H9 (cell line): ENCODE measurements around the gene PAQR7. TPM values are rescaled to one million over a fixed set of nuclear protein-coding genes. Genes with fewer than 3 reads are reported as not detected.

Source experiments
- DNase-seq: peaks from one replicate; pipeline ENCODE4 v3.0.0-alpha.2; 2017
- H2AFZ ChIP-seq: one replicate; pipeline ENCODE4 v1.6.1; 2013; ENCODE audit warnings: mild to moderate bottlenecking, low read length, control low read depth, moderate library complexity
- H2AK5ac ChIP-seq: 2 replicates; pipeline ENCODE4 v1.6.1; 2013; ENCODE audit warnings: low read length, control low read depth, mixed read lengths; ENCODE audit not compliant: insufficient read length
- H2BK120ac ChIP-seq: one replicate; pipeline ENCODE4 v1.6.1; 2013; ENCODE audit warnings: low read depth, mild to moderate bottlenecking, low read length, control low read depth, inconsistent platforms; ENCODE audit not compliant: poor library complexity, severe bottlenecking
- H2BK12ac ChIP-seq: 2 replicates; pipeline ENCODE4 v1.6.1; 2013; ENCODE audit warnings: low read length, control low read depth, mixed read lengths, low read depth; ENCODE audit not compliant: insufficient read length
- H2BK15ac ChIP-seq: 2 replicates; pipeline ENCODE4 v1.6.1; 2013; ENCODE audit warnings: low read depth, low read length, control low read depth
- H2BK20ac ChIP-seq: one replicate; pipeline ENCODE4 v1.6.1; 2013; ENCODE audit warnings: low read depth, mild to moderate bottlenecking, low read length, control low read depth, inconsistent platforms; ENCODE audit not compliant: poor library complexity, severe bottlenecking
- H2BK5ac ChIP-seq: 2 replicates; pipeline ENCODE4 v1.6.1; 2013; ENCODE audit warnings: low read length, control low read depth, mixed read lengths; ENCODE audit not compliant: insufficient read length
- H3K14ac ChIP-seq: 2 replicates; pipeline ENCODE4 v1.6.1; 2013; ENCODE audit warnings: low read length, control low read depth; ENCODE audit not compliant: insufficient read depth
- H3K18ac ChIP-seq: 2 replicates; pipeline ENCODE4 v1.6.1; 2013; ENCODE audit warnings: low read depth, mild to moderate bottlenecking, mixed read lengths, low read length, control low read depth; ENCODE audit not compliant: insufficient read length
- H3K23ac ChIP-seq: 2 replicates; pipeline ENCODE4 v1.6.1; 2013; ENCODE audit warnings: low read length, control low read depth, mixed read lengths, low read depth; ENCODE audit not compliant: insufficient read length
- H3K23me2 ChIP-seq: 2 replicates; pipeline ENCODE4 v1.6.1; 2013; ENCODE audit warnings: low read depth, mild to moderate bottlenecking, mixed read lengths, low read length, control low read depth; ENCODE audit not compliant: insufficient read length, poor library complexity, severe bottlenecking
- H3K27ac ChIP-seq: 2 replicates; pipeline ENCODE4 v1.5.1; 2013; ENCODE audit warnings: low read length, control low read depth, mixed read lengths, low read depth; ENCODE audit not compliant: insufficient read length
- H3K27me3 ChIP-seq: 2 replicates; pipeline ENCODE4 v1.6.1; 2013; ENCODE audit warnings: low read length, control low read depth, inconsistent platforms; ENCODE audit not compliant: insufficient read depth
- H3K4ac ChIP-seq: 2 replicates; pipeline ENCODE4 v1.6.1; 2013; ENCODE audit warnings: low read depth, mild to moderate bottlenecking, control low read depth, inconsistent platforms, low read length, moderate library complexity
- H3K4me1 ChIP-seq: 2 replicates; pipeline ENCODE4 v1.6.1; 2013; ENCODE audit warnings: low read length, control low read depth, inconsistent platforms; ENCODE audit not compliant: insufficient read depth
- H3K4me2 ChIP-seq: 2 replicates; pipeline ENCODE4 v1.6.1; 2013; ENCODE audit warnings: low read length, control low read depth, mixed read lengths; ENCODE audit not compliant: insufficient read length, insufficient read depth
- H3K56ac ChIP-seq: 2 replicates; pipeline ENCODE4 v1.6.1; 2013; ENCODE audit warnings: low read depth, mild to moderate bottlenecking, mixed read lengths, low read length, control low read depth; ENCODE audit not compliant: insufficient read length
- H3K79me1 ChIP-seq: 2 replicates; pipeline ENCODE4 v1.6.1; 2013; ENCODE audit warnings: low read depth, mild to moderate bottlenecking, moderate library complexity, low read length, control low read depth, inconsistent platforms; ENCODE audit not compliant: insufficient read depth, poor library complexity, severe bottlenecking
- H3K79me2 ChIP-seq: 2 replicates; pipeline ENCODE4 v1.6.1; 2013; ENCODE audit warnings: low read length, control low read depth, inconsistent platforms; ENCODE audit not compliant: insufficient read depth
- H3K9ac ChIP-seq: 2 replicates; pipeline ENCODE4 v1.6.1; 2013; ENCODE audit warnings: low read length, control low read depth, mixed read lengths; ENCODE audit not compliant: insufficient read length; ENCODE audit errors: extremely low read depth
- H3K9me3 ChIP-seq: one replicate; pipeline ENCODE4 v1.6.1; 2013; ENCODE audit warnings: low read depth, low read length, inconsistent platforms; ENCODE audit not compliant: control insufficient read depth
- H3T11ph ChIP-seq: one replicate; pipeline ENCODE4 v1.6.1; 2013; ENCODE audit warnings: mild to moderate bottlenecking, low read length, control low read depth, inconsistent platforms
- H4K20me1 ChIP-seq: one replicate; pipeline ENCODE4 v1.6.1; 2013; ENCODE audit not compliant: control insufficient read depth, insufficient read length, insufficient read depth
- H4K5ac ChIP-seq: 2 replicates; pipeline ENCODE4 v1.6.1; 2013; ENCODE audit warnings: low read depth, mild to moderate bottlenecking, mixed read lengths, low read length, control low read depth; ENCODE audit not compliant: insufficient read length
- H4K8ac ChIP-seq: replicated peaks from 2 replicates; pipeline ENCODE4 v1.6.1; 2013; ENCODE audit warnings: low read length, control low read depth, mixed read lengths, low read depth; ENCODE audit not compliant: insufficient read length
- H4K91ac ChIP-seq: 2 replicates; pipeline ENCODE4 v1.6.1; 2013; ENCODE audit warnings: low read depth, mild to moderate bottlenecking, moderate library complexity, mixed read lengths, low read length, control low read depth; ENCODE audit not compliant: insufficient read length
- H3K27ac Mint-ChIP-seq, 3 experiments: 2 replicates in 2 of 3; 3 replicates in 1 of 3; pipeline ENCODE4 v1.8.0; 2020 to 2021; ENCODE audit warnings: mixed read lengths in 3 of 3, mild to moderate bottlenecking in 1 of 3, moderate library complexity in 1 of 3
- H3K27me3 Mint-ChIP-seq: 2 replicates; pipeline ENCODE4 v1.8.0; 2021; ENCODE audit warnings: low read depth, mild to moderate bottlenecking, moderate library complexity, mixed read lengths
- H3K36me3 Mint-ChIP-seq, 3 experiments: 2 replicates in 2 of 3; 3 replicates in 1 of 3; pipeline ENCODE4 v1.8.0; 2020 to 2021; ENCODE audit warnings: low read depth in 3 of 3, mixed read lengths in 3 of 3; ENCODE audit not compliant: insufficient read depth in 1 of 3
- H3K4me1 Mint-ChIP-seq, 2 experiments: 2 replicates each; pipeline ENCODE4 v1.8.0; 2020; ENCODE audit warnings: mixed read lengths in 2 of 2
- H3K4me3 Mint-ChIP-seq, 2 experiments: 2 replicates in 1 of 2; 3 replicates in 1 of 2; pipeline ENCODE4 v1.8.0; 2020 to 2021; ENCODE audit warnings: mild to moderate bottlenecking in 2 of 2, mixed read lengths in 2 of 2, moderate library complexity in 1 of 2
- H3K9me3 Mint-ChIP-seq, 2 experiments: 2 replicates in 1 of 2; 3 replicates in 1 of 2; pipeline ENCODE4 v1.8.0; 2020; ENCODE audit warnings: mild to moderate bottlenecking in 2 of 2, mixed read lengths in 2 of 2, moderate library complexity in 1 of 2
- CTCF ChIP-seq: fragments of 200-600 bp; sonication (generic); conservative IDR thresholded peaks from 3 replicates; pipeline ENCODE4 v1.8.0; 2021; ENCODE audit warnings: antibody characterized with exemption, mild to moderate bottlenecking
- WGBS: extraction: QIAGEN DNeasy Blood & Tissue Kit; methylation state at CpG from one replicate; pipeline ENCODE4 v1.1.7; 2013; ENCODE audit warnings: missing lambda C conversion rate, low lambda C conversion rate, mixed read lengths; ENCODE audit not compliant: insufficient read length; ENCODE audit errors: extremely low coverage; 5-methylcytosine and 5-hydroxymethylcytosine counted together
- total RNA-seq: library from RNA; stranded (reverse); gene quantifications from 2 replicates; pipeline ENCODE4 v1.2.1, GENCODE V29; 2021

PAQR7 gene
- total RNA-seq, 1 experiment from 2014 or later, result 6.3 TPM

GRCh38 chr1:25819491-25820246 is 55.8 kb downstream of the PAQR7 start, which contains the start of gene MTFR1L:
TSS of gene MTFR1L (plus strand) at chr1:25819954. CDS start at chr1:25823105, 3,151 bp downstream.
- no peak within 1 kb of the TSS for H2BK120ac ChIP-seq
- H2BK20ac ChIP-seq, result no peak within 1 kb of the TSS
- H4K5ac ChIP-seq, result no peak within 1 kb of the TSS
- H3K79me2 ChIP-seq, result no peaks in the 10 kb centered on the region; the same call in 1 of the 2 replicates
- H3K23ac ChIP-seq, result no peak within 1 kb of the TSS
- no peak for TF ChIP-seq CTCF
- H3K23me2 ChIP-seq, result peaks cover 11% of the 10 kb centered on the region
- H3K27ac Mint-ChIP-seq, result peak within 1 kb of the TSS; percentile 81 to 96 (median 96)
- peaks cover 3% of the 10 kb centered on the region for H4K20me1 ChIP-seq
- peak within 1 kb of the TSS; percentile 63 for H3K9ac ChIP-seq
- H2BK15ac ChIP-seq, result no peak within 1 kb of the TSS
- H3K4me1 Mint-ChIP-seq, result peaks cover 32% of the 10 kb centered on the region in 2 experiments
- no peak within 1 kb of the TSS for H2AFZ ChIP-seq
- no peak within 1 kb of the TSS for H4K91ac ChIP-seq
- H3K36me3 Mint-ChIP-seq, result peaks cover 4 to 19% (median 11%) of the 10 kb centered on the region in 3 experiments; a peak in 6 of 7 replicates
- H3K18ac ChIP-seq, result peak within 1 kb of the TSS; percentile 81
- H3K4ac ChIP-seq, result no peak within 1 kb of the TSS
- no peak within 1 kb of the TSS; the same call in 1 of the 2 replicates for H3K14ac ChIP-seq
- H4K8ac ChIP-seq, result no peak within 1 kb of the TSS
- no peak within 1 kb of the TSS for H3K56ac ChIP-seq
- peak; percentile 91 for DNase-seq
- no peak within 1 kb of the TSS for H2BK12ac ChIP-seq
- no peaks in the 10 kb centered on the region for H3K79me1 ChIP-seq
- no peak within 1 kb of the TSS for H3K27ac ChIP-seq
- peak within 1 kb of the TSS; percentile 69 for H3K4me2 ChIP-seq
- no peak within 1 kb of the TSS for H2AK5ac ChIP-seq
- no peaks in the 10 kb centered on the region for H3K27me3 ChIP-seq
- H3K4me3 Mint-ChIP-seq, result peak within 1 kb of the TSS; percentile 95 to 97
- peaks cover 15% of the 10 kb centered on the region for H3K27me3 Mint-ChIP-seq
- no peaks in the 10 kb centered on the region for H3K9me3 Mint-ChIP-seq
- H3K9me3 ChIP-seq, result no peaks in the 10 kb centered on the region
- no peak within 1 kb of the TSS for H2BK5ac ChIP-seq
- peaks cover 4% of the 10 kb centered on the region; the same call in 1 of the 2 replicates for H3K4me1 ChIP-seq
- WGBS, result no CpG with 5 or more reads among the region's 64 CpGs
- H3T11ph ChIP-seq, result no peak within 1 kb of the TSS
